GM12891 (cell line): ENCODE measurements around the gene RNF152.

Experiments used
- POLR2A ChIP-seq: IDR thresholded peaks from 2 replicates; pipeline ENCODE4 v1.6.1; 2011; ENCODE audit warnings: low read depth, low read length, control low read depth
- POLR2AphosphoS5 ChIP-seq: IDR thresholded peaks from 2 replicates; pipeline ENCODE4 v1.6.1; 2011; ENCODE audit warnings: low read depth, low read length, control low read depth

GRCh38 chr18:61822879-61823278 is 69.9 kb downstream of the RNF152 start:
- no peak for TF ChIP-seq POLR2A
- no peak for TF ChIP-seq POLR2AphosphoS5
